NB4 (cell line): ENCODE results near the gene TCHH.

Source experiments
- DNase-seq: peaks from one replicate; pipeline ENCODE4 v3.0.0; 2010; ENCODE audit warnings: low read depth
- H3K4me3 ChIP-seq: one replicate; pipeline ENCODE4 v1.5.1; 2011; ENCODE audit warnings: mild to moderate bottlenecking, low read depth, low read length, moderate library complexity
- MAX ChIP-seq: IDR thresholded peaks from 2 replicates; pipeline ENCODE4 v1.6.1; 2011; ENCODE audit warnings: low read depth, low read length
- MYC ChIP-seq: IDR thresholded peaks from 2 replicates; pipeline ENCODE4 v1.6.1; 2011; ENCODE audit warnings: low read depth, low read length
- POLR2A ChIP-seq: IDR thresholded peaks from 2 replicates; pipeline ENCODE4 v1.6.1; 2011; ENCODE audit warnings: mild to moderate bottlenecking; ENCODE audit not compliant: insufficient read length; ENCODE audit errors: extremely low read depth
- TF ChIP-seq, protein P1 (sequence below): IDR thresholded peaks from one replicate; pipeline ENCODE4 v1.5.1; 2012; ENCODE audit warnings: low read depth, low read length

Gene TCHH

DNA sequence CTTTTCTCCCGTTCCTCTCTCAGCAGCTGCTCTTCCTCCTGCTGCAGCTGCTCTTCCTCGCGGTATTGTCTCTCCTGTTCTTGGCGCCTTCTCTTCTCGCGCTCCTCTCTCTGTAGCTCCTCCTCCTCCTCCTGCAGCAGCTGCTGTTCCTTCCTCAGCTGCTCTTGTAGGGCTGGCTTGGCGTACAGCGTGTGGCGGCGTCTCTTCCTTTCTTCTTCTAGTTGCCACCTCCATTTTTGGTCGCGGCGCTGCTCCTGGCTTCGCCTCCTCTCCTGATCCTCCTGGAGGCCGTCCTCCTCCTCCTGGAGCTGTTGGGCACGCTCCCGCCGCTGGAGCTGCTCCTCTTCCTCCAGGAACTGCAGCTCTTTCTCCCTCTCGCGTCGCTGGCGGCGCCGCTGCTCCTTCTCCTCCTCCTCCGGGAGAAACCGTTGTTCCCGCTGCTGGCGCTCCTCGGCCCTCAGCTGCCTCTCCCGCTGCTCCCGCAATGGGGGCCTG is 4.8 kb downstream of the TCHH start:
- H3K4me3 ChIP-seq = peak overlapping the region; percentile 60
- peak; percentile 82 for DNase-seq
- TF ChIP-seq MAX (peak; percentile 50), POLR2A (peak; percentile 31), MYC (no peak)
- TF ChIP-seq, protein P1, sequence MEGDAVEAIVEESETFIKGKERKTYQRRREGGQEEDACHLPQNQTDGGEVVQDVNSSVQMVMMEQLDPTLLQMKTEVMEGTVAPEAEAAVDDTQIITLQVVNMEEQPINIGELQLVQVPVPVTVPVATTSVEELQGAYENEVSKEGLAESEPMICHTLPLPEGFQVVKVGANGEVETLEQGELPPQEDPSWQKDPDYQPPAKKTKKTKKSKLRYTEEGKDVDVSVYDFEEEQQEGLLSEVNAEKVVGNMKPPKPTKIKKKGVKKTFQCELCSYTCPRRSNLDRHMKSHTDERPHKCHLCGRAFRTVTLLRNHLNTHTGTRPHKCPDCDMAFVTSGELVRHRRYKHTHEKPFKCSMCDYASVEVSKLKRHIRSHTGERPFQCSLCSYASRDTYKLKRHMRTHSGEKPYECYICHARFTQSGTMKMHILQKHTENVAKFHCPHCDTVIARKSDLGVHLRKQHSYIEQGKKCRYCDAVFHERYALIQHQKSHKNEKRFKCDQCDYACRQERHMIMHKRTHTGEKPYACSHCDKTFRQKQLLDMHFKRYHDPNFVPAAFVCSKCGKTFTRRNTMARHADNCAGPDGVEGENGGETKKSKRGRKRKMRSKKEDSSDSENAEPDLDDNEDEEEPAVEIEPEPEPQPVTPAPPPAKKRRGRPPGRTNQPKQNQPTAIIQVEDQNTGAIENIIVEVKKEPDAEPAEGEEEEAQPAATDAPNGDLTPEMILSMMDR = no peak

DNA sequence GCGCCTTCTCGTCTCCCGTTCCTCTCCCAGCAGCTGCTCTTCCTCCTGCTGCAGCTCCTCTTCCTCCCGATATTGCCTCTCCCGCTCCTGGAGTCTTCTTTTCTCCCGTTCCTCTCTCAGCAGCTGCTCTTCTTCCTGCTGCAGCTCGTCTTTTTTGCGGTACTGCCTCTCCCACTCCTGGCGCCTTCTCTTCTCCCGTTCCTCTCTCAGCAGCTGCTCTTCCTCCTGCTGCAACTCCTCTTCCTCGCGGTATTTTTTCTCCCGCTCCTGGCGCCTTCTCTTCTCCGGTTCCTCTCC is 5.3 kb downstream of the TCHH start:
- H3K4me3 ChIP-seq = peak overlapping the region; percentile 60
- no peak for TF ChIP-seq MYC
- no peak for TF ChIP-seq POLR2A
- TF ChIP-seq MAX = no peak
- TF ChIP-seq, protein P1 = no peak
- DNase-seq = no peak

DNA sequence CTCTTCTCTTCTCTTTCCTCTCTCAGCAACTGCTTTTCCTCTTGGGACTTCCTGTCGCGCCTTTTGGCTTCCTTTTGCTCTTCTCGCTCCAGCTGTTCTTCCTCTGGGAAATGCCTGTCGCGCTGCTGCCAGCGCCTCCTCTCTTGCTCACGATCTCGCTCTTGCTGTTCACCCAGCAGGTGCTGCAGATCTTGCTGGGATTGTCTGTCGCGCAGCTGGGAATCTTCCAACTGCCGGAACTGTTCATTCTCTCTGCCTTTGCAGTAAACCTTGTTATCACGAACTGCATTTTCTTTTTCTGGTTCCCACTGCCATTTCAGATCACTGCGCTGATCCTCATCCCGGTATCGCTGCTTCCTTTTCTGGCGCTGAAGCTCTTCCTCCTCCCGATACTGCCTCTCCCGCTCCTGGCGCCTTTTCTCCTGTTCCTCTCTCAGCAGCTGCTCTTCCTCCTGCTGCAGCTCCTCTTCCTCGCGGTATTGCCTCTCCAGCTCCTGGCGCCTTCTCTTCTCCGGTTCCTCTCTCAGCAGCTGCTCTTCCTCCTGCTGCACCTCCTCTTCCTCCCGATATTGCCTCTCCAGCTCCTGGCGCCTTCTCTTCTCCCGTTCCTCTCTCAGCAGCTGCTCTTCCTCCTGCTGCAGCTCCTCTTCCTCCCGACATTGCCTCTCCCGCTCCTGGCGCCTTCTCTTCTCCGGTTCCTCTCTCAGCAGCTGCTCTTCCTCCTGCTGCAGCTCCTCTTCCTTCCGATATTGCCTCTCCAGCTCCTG is 5.8 kb downstream of the TCHH start:
- DNase-seq = no peak
- H3K4me3 ChIP-seq = peak overlapping the region; percentile 60
- no peak for TF ChIP-seq MYC
- TF ChIP-seq MAX = no peak
- TF ChIP-seq POLR2A = no peak

DNA sequence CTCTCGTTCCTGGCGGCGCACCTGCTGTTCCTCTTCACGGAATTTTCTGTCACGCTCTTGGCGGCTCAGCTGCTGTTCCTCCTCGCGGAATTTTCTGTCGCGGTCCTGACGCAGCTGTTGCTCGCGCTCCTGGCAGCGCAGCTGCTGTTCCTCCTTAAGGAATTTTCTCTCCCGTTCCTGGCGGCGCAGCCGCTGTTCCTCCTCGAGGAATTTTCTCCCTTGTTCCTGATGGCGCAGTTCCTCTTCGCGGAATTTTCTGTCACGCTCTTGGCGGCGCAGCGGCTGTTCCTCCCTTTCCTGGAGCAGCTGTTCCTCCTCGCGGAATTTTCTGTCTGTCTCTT is 6.4 kb downstream of the TCHH start:
- H3K4me3 ChIP-seq = no peak overlapping the region
- no peak for DNase-seq
- TF ChIP-seq MYC = no peak
- no peak for TF ChIP-seq POLR2A
- no peak for TF ChIP-seq MAX
- TF ChIP-seq, protein P1 = no peak

GRCh38 chr1:152107984-152108881 is 7.0 kb downstream of the TCHH start:
- TF ChIP-seq MAX (no peak), POLR2A (no peak), MYC (no peak)
- TF ChIP-seq, protein P1 = no peak
- no peak overlapping the region for H3K4me3 ChIP-seq
- no peak for DNase-seq
